ENCODE measurements around the gene CDKAL1.

The CDKAL1 gene

DNA sequence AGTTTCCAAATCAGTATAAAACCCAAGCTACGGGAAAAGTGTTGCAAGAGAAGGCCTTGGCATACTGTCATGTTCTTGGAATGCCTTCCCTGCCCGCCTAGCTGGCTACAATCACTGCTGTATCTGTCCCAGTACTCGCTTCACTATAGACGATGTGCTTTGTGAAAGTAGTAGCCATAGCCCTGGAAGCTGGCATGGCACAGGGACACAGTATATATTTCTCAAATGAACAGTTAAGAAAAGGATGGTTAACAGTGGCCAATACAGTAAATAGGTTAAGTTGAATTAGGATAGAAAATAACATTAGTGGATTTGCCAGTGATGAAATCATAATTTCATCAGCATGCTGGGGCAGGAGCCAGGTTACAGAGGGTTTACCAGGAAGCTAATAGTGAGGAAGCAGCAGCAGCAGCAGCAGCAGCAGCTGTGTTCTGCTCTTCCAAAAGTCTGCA, 499.3 kb downstream of the CDKAL1 start:
- Histone ChIP-seq H3K27ac (ENCODE audit: low read depth, low read length, severe bottlenecking) (no peak overlapping the region), H3K36me3 (ENCODE audit: control insufficient read depth, insufficient read depth, low read length) (no peaks in the 10 kb centered on the region), H3K4me3 (ENCODE audit: extremely low read depth, insufficient read depth, low read length, poor library complexity, severe bottlenecking) (no peak overlapping the region), H3K9me3 (ENCODE audit: control insufficient read depth, low read length) (no peaks in the 10 kb centered on the region), H3K4me1 (ENCODE audit: control insufficient read depth, insufficient read depth, low read length, poor library complexity, severe bottlenecking) (no peaks in the 10 kb centered on the region)
- 88 to 95% methylated on average over 4 of the region's 4 CpGs for WGBS, 2 experiments (ENCODE audit: insufficient coverage in 2 of 2)

DNA sequence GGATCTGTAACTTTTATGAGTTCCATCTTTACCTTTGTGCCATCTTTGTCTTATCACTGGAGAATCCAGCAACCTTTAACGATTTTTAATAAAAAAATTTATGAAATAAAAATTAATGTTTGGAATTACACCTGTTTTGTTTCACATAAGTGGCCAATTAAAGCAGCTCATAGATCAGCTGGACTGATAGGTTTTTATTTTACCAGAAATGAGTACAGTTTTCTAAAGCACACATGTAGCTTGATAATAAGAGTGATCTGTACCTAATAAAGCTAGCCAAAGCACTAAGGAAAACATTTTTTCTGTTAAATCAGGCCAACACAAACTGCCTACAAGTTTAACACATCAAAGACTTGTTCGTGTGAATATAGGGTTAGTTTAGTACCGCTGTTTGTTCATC, 500.1 kb downstream of the CDKAL1 start:
- Histone ChIP-seq H3K4me1 (ENCODE audit: control insufficient read depth, insufficient read depth, low read length, poor library complexity, severe bottlenecking) (no peaks in the 10 kb centered on the region), H3K4me3 (ENCODE audit: extremely low read depth, insufficient read depth, low read length, poor library complexity, severe bottlenecking) (no peak overlapping the region), H3K27ac (ENCODE audit: low read depth, low read length, severe bottlenecking) (no peak overlapping the region), H3K36me3 (ENCODE audit: control insufficient read depth, insufficient read depth, low read length) (no peaks in the 10 kb centered on the region), H3K9me3 (ENCODE audit: control insufficient read depth, low read length) (no peaks in the 10 kb centered on the region)
- WGBS, 2 experiments (ENCODE audit: insufficient coverage in 2 of 2) = no CpG with 5 or more reads among the region's 3 CpGs

DNA sequence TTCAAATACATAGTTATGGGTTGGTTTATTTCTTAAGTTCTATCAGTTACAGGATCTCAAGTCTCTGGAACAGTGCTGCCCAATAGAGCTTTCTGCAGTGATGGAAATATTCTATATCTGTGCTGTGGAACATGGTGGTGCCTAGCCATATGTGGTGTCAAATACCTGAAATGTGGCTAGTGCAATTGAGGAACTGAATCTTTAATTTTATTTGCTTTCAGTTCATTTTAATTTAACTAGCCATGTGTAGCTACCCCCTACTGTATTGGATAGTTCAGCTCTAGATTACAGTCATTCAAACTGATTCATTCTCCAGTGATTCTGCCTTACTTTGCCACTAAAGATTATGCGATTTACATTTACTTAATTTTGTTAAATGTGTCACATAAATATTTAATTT, 503.2 kb downstream of the CDKAL1 start:
- H3K36me3 ChIP-seq (ENCODE audit: control insufficient read depth, insufficient read depth, low read length) = no peaks in the 10 kb centered on the region
- H3K4me1 ChIP-seq (ENCODE audit: control insufficient read depth, insufficient read depth, low read length, poor library complexity, severe bottlenecking) = no peaks in the 10 kb centered on the region
- H3K4me3 ChIP-seq (ENCODE audit: extremely low read depth, insufficient read depth, low read length, poor library complexity, severe bottlenecking) = no peak overlapping the region
- H3K27ac ChIP-seq (ENCODE audit: low read depth, low read length, severe bottlenecking) = no peak overlapping the region
- WGBS, 2 experiments (ENCODE audit: insufficient coverage in 2 of 2) = no CpG with 5 or more reads among the region's 1 CpG
- H3K9me3 ChIP-seq (ENCODE audit: control insufficient read depth, low read length) = no peaks in the 10 kb centered on the region

DNA sequence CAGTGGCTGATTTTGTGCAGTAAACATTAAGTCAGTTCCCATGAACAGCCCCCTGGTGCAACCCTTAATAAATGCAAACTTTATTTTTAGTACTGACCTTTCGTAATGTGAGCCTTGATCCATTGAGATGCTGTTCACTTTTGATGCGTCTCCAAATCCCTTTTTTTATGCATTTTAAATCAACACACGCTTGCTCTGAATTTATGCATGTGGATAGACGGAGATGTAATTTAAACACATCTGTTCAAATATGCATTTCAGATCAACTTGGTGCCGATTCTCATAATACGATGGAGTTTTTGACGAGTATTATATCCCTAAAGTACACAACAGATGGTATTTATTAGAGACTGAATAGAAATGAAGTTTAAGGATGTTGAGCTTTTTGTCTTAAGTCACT, 505.7 kb downstream of the CDKAL1 start:
- Histone ChIP-seq H3K4me1 (ENCODE audit: control insufficient read depth, insufficient read depth, low read length, poor library complexity, severe bottlenecking) (no peaks in the 10 kb centered on the region), H3K4me3 (ENCODE audit: extremely low read depth, insufficient read depth, low read length, poor library complexity, severe bottlenecking) (no peak overlapping the region)
- 100% methylated on average over 2 of the region's 7 CpGs for WGBS, 2 experiments (ENCODE audit: insufficient coverage in 2 of 2)

GRCh38 chr6:21045135-21045700, 511.0 kb downstream of the CDKAL1 start:
- H3K4me1 ChIP-seq (ENCODE audit: control insufficient read depth, insufficient read depth, low read length, poor library complexity, severe bottlenecking) = no peaks in the 10 kb centered on the region
- no peak overlapping the region for H3K27ac ChIP-seq (ENCODE audit: low read depth, low read length, severe bottlenecking)
- 93 to 94% methylated on average over 2 of the region's 5 CpGs for WGBS, 2 experiments (ENCODE audit: insufficient coverage in 2 of 2)
- no peaks in the 10 kb centered on the region for H3K9me3 ChIP-seq (ENCODE audit: control insufficient read depth, low read length)
- H3K4me3 ChIP-seq (ENCODE audit: extremely low read depth, insufficient read depth, low read length, poor library complexity, severe bottlenecking) = no peak overlapping the region
- H3K36me3 ChIP-seq (ENCODE audit: control insufficient read depth, insufficient read depth, low read length) = no peaks in the 10 kb centered on the region

More for the DNA sequence above, 505.7 kb downstream of the CDKAL1 start:
- H3K9me3 ChIP-seq (ENCODE audit: control insufficient read depth, low read length) = no peaks in the 10 kb centered on the region
- H3K27ac ChIP-seq (ENCODE audit: low read depth, low read length, severe bottlenecking) = no peak overlapping the region
- H3K36me3 ChIP-seq (ENCODE audit: control insufficient read depth, insufficient read depth, low read length) = no peaks in the 10 kb centered on the region

GRCh38 chr6:21046276-21046675, 512.0 kb downstream of the CDKAL1 start:
- H3K9me3 ChIP-seq (ENCODE audit: control insufficient read depth, low read length) = no peaks in the 10 kb centered on the region
- H3K4me1 ChIP-seq (ENCODE audit: control insufficient read depth, insufficient read depth, low read length, poor library complexity, severe bottlenecking) = no peaks in the 10 kb centered on the region
- H3K27ac ChIP-seq (ENCODE audit: low read depth, low read length, severe bottlenecking) = no peak overlapping the region
- no peak overlapping the region for H3K4me3 ChIP-seq (ENCODE audit: extremely low read depth, insufficient read depth, low read length, poor library complexity, severe bottlenecking)
- H3K36me3 ChIP-seq (ENCODE audit: control insufficient read depth, insufficient read depth, low read length) = no peaks in the 10 kb centered on the region
- 80 to 91% methylated on average over 1 to 5 of the region's 6 CpGs for WGBS, 2 experiments (ENCODE audit: insufficient coverage in 2 of 2)

GRCh38 chr6:21048047-21048446, 513.8 kb downstream of the CDKAL1 start:
- no peak overlapping the region for H3K4me3 ChIP-seq (ENCODE audit: extremely low read depth, insufficient read depth, low read length, poor library complexity, severe bottlenecking)
- H3K9me3 ChIP-seq (ENCODE audit: control insufficient read depth, low read length) = no peaks in the 10 kb centered on the region
- H3K27ac ChIP-seq (ENCODE audit: low read depth, low read length, severe bottlenecking) = no peak overlapping the region
- H3K36me3 ChIP-seq (ENCODE audit: control insufficient read depth, insufficient read depth, low read length) = no peaks in the 10 kb centered on the region
- no CpG with 5 or more reads among the region's 2 CpGs for WGBS, 2 experiments (ENCODE audit: insufficient coverage in 2 of 2)
- no peaks in the 10 kb centered on the region for H3K4me1 ChIP-seq (ENCODE audit: control insufficient read depth, insufficient read depth, low read length, poor library complexity, severe bottlenecking)

DNA sequence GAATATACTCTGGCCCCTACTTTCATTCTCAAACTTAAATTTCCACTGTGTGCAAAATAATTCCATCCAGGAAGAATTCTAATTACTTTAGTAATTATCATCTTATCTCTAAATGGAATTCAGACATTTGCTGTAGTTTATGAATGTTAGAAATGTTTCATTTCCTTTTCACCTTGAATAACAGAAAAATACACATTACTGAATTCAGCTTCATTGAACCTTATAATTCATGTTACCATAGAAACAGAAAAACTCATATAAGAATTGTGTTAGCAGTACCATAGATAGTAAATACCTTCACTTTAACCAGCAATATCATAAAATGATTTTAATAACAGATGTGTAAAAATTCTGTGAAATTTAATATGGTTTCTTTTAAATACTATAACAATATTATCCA, 514.9 kb downstream of the CDKAL1 start:
- H3K4me1 ChIP-seq (ENCODE audit: control insufficient read depth, insufficient read depth, low read length, poor library complexity, severe bottlenecking) = no peaks in the 10 kb centered on the region
- H3K9me3 ChIP-seq (ENCODE audit: control insufficient read depth, low read length) = no peaks in the 10 kb centered on the region
- no peak overlapping the region for H3K4me3 ChIP-seq (ENCODE audit: extremely low read depth, insufficient read depth, low read length, poor library complexity, severe bottlenecking)
- H3K27ac ChIP-seq (ENCODE audit: low read depth, low read length, severe bottlenecking) = no peak overlapping the region
- no peaks in the 10 kb centered on the region for H3K36me3 ChIP-seq (ENCODE audit: control insufficient read depth, insufficient read depth, low read length)

DNA sequence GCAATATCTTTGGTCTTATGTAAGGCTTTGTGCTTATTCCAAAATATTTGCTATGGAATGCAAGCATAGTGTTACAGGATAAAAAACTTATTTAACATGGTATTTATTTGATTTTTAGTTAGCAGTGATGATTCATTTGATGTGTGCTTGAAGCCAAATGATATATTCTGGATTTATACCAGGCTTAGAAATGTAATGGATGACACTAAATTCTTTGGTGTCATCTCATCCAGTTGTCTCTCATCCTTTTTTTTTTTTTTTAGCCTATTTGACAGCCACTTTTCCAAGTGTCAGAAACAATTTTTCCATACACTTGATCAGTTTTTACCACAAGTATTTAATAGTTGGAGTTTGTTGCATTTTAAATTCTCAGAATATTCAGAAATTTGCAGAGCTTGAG, 515.3 kb downstream of the CDKAL1 start:
- H3K9me3 ChIP-seq (ENCODE audit: control insufficient read depth, low read length) = no peaks in the 10 kb centered on the region
- H3K27ac ChIP-seq (ENCODE audit: low read depth, low read length, severe bottlenecking) = no peak overlapping the region
- no peaks in the 10 kb centered on the region for H3K4me1 ChIP-seq (ENCODE audit: control insufficient read depth, insufficient read depth, low read length, poor library complexity, severe bottlenecking)
- no peaks in the 10 kb centered on the region for H3K36me3 ChIP-seq (ENCODE audit: control insufficient read depth, insufficient read depth, low read length)
- H3K4me3 ChIP-seq (ENCODE audit: extremely low read depth, insufficient read depth, low read length, poor library complexity, severe bottlenecking) = no peak overlapping the region

DNA sequence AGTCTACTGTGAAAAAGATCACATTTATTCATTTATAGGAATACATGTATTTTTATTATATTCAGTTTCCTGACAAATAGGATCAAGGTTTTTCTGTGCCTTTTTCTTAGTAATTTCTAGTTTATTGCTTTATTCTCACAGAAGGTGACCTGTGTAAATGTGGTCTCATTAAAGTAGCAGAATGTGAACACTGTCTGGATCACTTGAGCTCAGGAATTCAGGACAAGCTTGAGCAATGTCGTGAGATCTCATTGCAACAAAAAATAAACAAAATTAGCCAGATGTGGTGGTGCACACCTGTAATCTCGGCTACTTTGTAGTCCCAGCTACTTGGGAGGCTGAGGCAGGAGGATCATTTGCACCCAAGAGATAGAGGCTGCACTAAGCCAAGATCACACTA, 516.7 kb downstream of the CDKAL1 start:
- no peaks in the 10 kb centered on the region for H3K36me3 ChIP-seq (ENCODE audit: control insufficient read depth, insufficient read depth, low read length)
- H3K27ac ChIP-seq (ENCODE audit: low read depth, low read length, severe bottlenecking) = no peak overlapping the region
- H3K9me3 ChIP-seq (ENCODE audit: control insufficient read depth, low read length) = no peaks in the 10 kb centered on the region
- no peak overlapping the region for H3K4me3 ChIP-seq (ENCODE audit: extremely low read depth, insufficient read depth, low read length, poor library complexity, severe bottlenecking)
- 61% methylated on average over 2 of the region's 2 CpGs; no CpG with 5 or more reads in 1 of the 2 experiments for WGBS, 2 experiments (ENCODE audit: insufficient coverage in 2 of 2)
- no peaks in the 10 kb centered on the region for H3K4me1 ChIP-seq (ENCODE audit: control insufficient read depth, insufficient read depth, low read length, poor library complexity, severe bottlenecking)

GRCh38 chr6:21051777-21052176, 517.5 kb downstream of the CDKAL1 start:
- H3K27ac ChIP-seq (ENCODE audit: low read depth, low read length, severe bottlenecking) = no peak overlapping the region

More at GRCh38 chr6:21051777-21052176, 517.5 kb downstream of the CDKAL1 start:
- H3K36me3 ChIP-seq (ENCODE audit: control insufficient read depth, insufficient read depth, low read length) = no peaks in the 10 kb centered on the region
- no peak overlapping the region for H3K4me3 ChIP-seq (ENCODE audit: extremely low read depth, insufficient read depth, low read length, poor library complexity, severe bottlenecking)
- no peaks in the 10 kb centered on the region for H3K4me1 ChIP-seq (ENCODE audit: control insufficient read depth, insufficient read depth, low read length, poor library complexity, severe bottlenecking)
- H3K9me3 ChIP-seq (ENCODE audit: control insufficient read depth, low read length) = no peaks in the 10 kb centered on the region
